GM12891 (cell line): ENCODE measurements around the gene SNX9.
"Not testable (repeated sequence)": the region's sequence is repeated elsewhere in the genome, so short reads cannot be mapped to it uniquely, and the experiment has no call there.

Experiments used
- DNase-seq: peaks from one replicate; pipeline ENCODE4 v3.0.0; 2011; ENCODE audit warnings: low spot score; ENCODE audit not compliant: insufficient read length
- FAIRE-seq: peaks from 2 replicates; lab custom pipeline; 2011; peaks lifted over from hg19 to GRCh38; lab: Jason Lieb, UNC
- PAX5 ChIP-seq: IDR thresholded peaks from 2 replicates; pipeline ENCODE4 v1.6.1; 2011; ENCODE audit warnings: low read length, moderate library complexity, mild to moderate bottlenecking; ENCODE audit not compliant: insufficient read depth, severe bottlenecking
- POLR2A ChIP-seq: IDR thresholded peaks from 2 replicates; pipeline ENCODE4 v1.6.1; 2011; ENCODE audit warnings: low read depth, low read length, control low read depth
- POLR2AphosphoS5 ChIP-seq: IDR thresholded peaks from 2 replicates; pipeline ENCODE4 v1.6.1; 2011; ENCODE audit warnings: low read depth, low read length, control low read depth
- POU2F2 ChIP-seq: IDR thresholded peaks from 2 replicates; pipeline ENCODE4 v1.6.1; 2011; ENCODE audit warnings: low read depth, mild to moderate bottlenecking, control low read depth, low read length, moderate library complexity
- SPI1 ChIP-seq: IDR thresholded peaks from 2 replicates; pipeline ENCODE4 v1.6.1; 2011; ENCODE audit warnings: low read depth, low read length, control low read depth
- TAF1 ChIP-seq: IDR thresholded peaks from 2 replicates; pipeline ENCODE4 v1.6.1; 2011; ENCODE audit warnings: low read depth, low read length, control low read depth

SNX9 gene

GRCh38 chr6:157962601-157963302 lies 139.7 kb downstream of the SNX9 start:
- TF ChIP-seq POLR2A: no peak
- TF ChIP-seq POLR2AphosphoS5: no peak
- no peak for TF ChIP-seq PAX5
- TF ChIP-seq POU2F2: no peak
- no peak for TF ChIP-seq TAF1
- TF ChIP-seq SPI1: no peak
- DNase-seq (no peak), FAIRE-seq (peak; percentile 35)

DNA sequence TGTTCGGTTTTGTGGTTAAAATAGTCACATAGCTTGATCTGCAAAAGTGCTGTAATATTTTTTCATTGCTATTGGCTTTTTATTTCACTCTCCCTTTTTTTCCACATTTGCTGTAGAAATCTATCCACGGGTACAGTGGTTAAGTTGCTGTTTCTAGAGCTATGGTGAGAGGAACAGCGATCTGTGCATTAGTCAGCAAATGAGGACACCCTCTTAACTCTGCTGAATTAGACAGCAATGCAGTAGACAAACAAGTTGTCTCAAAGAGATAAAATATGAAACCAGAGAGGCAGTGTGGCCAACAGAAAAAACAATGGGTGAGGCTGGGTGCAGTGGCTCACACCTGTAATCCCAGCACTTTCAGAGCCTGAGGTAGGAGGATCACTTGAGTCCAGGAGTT lies 141.1 kb downstream of the SNX9 start:
- no peak for DNase-seq
- no peak for TF ChIP-seq PAX5
- no peak for TF ChIP-seq SPI1
- TF ChIP-seq TAF1: no peak
- no peak for TF ChIP-seq POU2F2
- no peak for TF ChIP-seq POLR2A
- TF ChIP-seq POLR2AphosphoS5: no peak
- no peak for FAIRE-seq

DNA sequence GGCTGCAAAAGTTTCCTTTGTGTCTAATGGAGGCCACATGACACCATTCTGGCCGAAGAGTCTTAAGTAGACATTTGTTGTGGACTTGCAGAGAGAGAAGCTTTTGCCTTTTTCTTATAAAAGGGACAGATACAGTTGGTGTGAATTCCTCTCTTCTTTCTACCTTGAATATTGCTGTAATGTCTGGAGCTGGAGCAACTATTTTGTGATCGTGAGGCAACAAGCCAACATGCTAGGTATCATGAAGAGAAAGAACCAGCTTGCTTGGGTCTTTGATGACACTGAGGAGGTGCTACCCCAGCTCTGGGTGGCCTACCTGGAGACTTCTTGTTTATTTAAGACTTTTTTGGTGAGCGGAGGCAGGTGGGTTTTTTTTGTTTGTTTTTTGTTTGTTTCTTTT lies 142.3 kb downstream of the SNX9 start:
- no peak for FAIRE-seq
- no peak for DNase-seq

DNA sequence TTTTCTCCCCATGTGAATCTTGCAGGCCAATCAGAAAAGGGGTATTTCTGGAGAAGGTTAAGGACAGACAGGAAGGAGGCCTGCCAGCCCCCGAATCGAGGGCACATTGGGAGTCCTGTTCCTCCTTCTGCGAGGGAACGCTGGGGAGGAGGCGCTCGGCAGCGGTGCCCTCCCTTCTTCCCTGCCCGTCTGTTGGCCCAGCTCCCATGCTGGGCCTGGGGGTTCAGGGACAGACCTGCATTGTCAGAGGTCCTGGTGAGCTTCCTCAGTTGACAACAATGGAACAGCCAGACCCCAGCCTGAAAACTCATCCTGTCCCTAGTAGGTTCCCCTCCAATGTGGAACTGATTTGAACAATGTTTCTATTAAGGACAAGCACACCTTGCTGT lies 143.5 kb downstream of the SNX9 start:
- no peak for FAIRE-seq
- DNase-seq: no peak
- TF ChIP-seq POLR2A (no peak), TAF1 (no peak), SPI1 (no peak), POLR2AphosphoS5 (no peak), POU2F2 (no peak), PAX5 (no peak)

More for the DNA sequence above, 142.3 kb downstream of the SNX9 start:
- TF ChIP-seq POU2F2 (no peak), SPI1 (no peak), TAF1 (no peak), POLR2A (no peak), POLR2AphosphoS5 (no peak), PAX5 (no peak)

DNA sequence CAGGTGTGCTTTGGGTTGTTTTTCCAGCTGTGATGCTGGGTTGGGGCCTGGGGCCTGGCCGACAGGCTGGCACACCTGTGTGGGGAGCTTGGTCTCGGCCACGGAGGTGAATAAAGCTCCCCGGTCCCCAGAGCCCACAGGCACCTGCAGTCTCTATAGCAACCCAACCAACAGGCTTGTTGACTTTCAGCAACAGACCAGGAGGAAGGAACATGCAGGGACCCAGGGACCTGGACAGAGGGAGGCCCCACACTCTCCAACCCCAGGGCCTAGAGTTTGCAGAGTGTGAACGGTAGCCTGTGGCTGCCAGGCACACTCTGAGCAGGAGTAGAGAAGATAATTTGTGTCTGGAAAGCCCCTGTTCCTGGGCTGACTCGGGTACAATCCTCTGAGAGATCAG lies 144.0 kb downstream of the SNX9 start:
- no peak for DNase-seq

GRCh38 chr6:157967486-157967885 lies 144.4 kb downstream of the SNX9 start:
- TF ChIP-seq SPI1: no peak
- no peak for TF ChIP-seq POLR2AphosphoS5
- TF ChIP-seq POLR2A: no peak
- TF ChIP-seq PAX5: no peak
- no peak for TF ChIP-seq TAF1
- no peak for TF ChIP-seq POU2F2
- DNase-seq (no peak), FAIRE-seq (no peak)

More for the DNA sequence above, 144.0 kb downstream of the SNX9 start:
- FAIRE-seq: no peak
- TF ChIP-seq PAX5: no peak
- no peak for TF ChIP-seq POLR2A
- TF ChIP-seq POU2F2: no peak
- no peak for TF ChIP-seq SPI1
- TF ChIP-seq TAF1: no peak
- TF ChIP-seq POLR2AphosphoS5: no peak

- not testable (repeated sequence) for FAIRE-seq, DNase-seq
Observed at GRCh38 chr6:157972177-157972576, 149.1 kb downstream of the SNX9 start.

DNA sequence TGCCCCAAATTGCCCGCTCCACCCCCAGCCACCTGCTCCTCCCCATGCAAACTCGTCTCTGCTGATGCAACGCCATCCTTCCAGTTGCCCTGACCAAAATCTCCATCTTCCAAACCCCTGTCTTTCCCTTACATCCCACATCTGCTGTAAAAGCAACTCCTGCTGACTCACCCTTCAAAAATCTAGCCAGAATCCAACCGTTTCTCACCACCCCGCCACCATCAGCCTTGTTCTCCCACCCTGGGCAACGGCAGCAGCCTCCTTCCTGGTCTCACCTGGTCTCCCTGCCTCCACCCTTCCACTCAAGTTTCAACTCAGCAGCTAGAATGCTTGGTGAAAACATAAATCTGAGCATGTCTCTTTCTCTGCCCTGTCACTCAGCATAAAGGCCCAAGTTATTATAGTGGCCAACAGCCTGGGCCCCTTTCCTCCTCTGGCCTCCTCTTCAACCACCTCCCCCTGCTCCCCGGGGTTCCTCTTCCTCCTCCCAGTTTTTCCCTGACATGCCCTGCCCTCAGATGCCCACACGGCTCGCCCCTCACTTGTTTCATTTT lies 151.4 kb downstream of the SNX9 start:
- FAIRE-seq (no peak), DNase-seq (no peak)
- no peak for TF ChIP-seq SPI1
- no peak for TF ChIP-seq PAX5
- no peak for TF ChIP-seq TAF1
- TF ChIP-seq POLR2A: no peak
- no peak for TF ChIP-seq POU2F2
- TF ChIP-seq POLR2AphosphoS5: no peak

DNA sequence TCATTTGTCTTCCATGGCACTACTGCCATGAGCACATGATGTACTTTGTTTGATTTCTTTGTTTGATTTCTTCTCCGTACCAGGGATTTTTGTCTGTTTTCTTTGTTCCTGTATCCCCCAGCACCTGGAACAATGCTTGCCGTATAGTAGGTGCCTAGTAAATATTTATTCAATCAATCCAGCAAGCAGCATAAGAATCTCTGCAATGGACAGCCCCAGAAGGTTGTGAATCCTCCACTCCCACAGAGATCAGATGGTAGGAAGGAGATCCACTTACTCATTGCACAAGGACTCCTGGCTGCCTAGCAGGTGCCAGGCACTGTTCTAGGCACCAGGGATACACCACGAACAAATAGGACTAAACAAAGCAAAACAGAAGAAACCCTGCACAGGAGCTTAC lies 151.9 kb downstream of the SNX9 start:
- FAIRE-seq (no peak), DNase-seq (no peak)
- TF ChIP-seq POLR2AphosphoS5 (no peak), POLR2A (no peak), TAF1 (no peak), SPI1 (no peak), POU2F2 (no peak), PAX5 (no peak)

DNA sequence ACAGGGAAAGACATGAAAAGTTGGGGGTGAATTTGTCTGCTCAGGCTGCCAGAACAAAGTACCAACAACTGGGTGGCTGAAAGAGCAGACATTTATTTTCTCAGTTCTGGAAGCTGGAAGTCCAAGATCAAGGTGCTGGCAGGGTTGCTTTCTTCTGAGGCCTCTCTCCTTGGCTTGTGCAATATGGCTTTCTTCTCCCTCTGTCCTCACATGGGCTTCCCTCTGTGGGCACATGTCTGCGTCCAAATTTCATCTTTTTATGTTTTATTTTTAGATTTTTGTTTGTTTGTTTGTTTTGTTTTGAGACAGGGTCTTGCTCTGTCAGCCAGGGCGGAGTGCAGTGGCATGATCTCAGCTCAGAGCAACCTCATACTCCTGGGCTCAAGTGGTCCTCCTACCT lies 152.4 kb downstream of the SNX9 start:
- no peak for TF ChIP-seq POLR2AphosphoS5
- TF ChIP-seq POU2F2: no peak
- no peak for TF ChIP-seq POLR2A
- TF ChIP-seq TAF1: no peak
- TF ChIP-seq PAX5: no peak
- no peak for TF ChIP-seq SPI1
- FAIRE-seq (no peak), DNase-seq (no peak)
